ENCODE measurements around the gene ADIPOR2.

Gene ADIPOR2

GRCh38 chr12:1835211-1836131, 144.6 kb downstream of the ADIPOR2 start:
- TF ChIP-seq CTCF (IDR thresholded peaks at IDR 0.05; ENCODE audit: insufficient read depth, low read length, missing control alignments) = no peak
- no peak overlapping the region for H3K4me3 ChIP-seq (ENCODE audit: low read depth, low read length)
- CTCF ChIA-PET = interaction anchor here (1.5 kb wide), 1 partner anchor 104 kb away, joined by 6 read pairs; no protein-coding TSS in a partner anchor
- no peak for DNase-seq (ENCODE audit: low read depth, low spot score)
- POLR2A ChIA-PET = no interaction called here

- no peak for DNase-seq (ENCODE audit: low read depth, low spot score)
- no peak overlapping the region for H3K4me3 ChIP-seq (ENCODE audit: low read depth, low read length)
- ChIA-PET CTCF (no interaction called here), POLR2A (no interaction called here)
- TF ChIP-seq CTCF (IDR thresholded peaks at IDR 0.05; ENCODE audit: insufficient read depth, low read length, missing control alignments) = no peak
Measured at GRCh38 chr12:1836241-1836803, 145.5 kb downstream of the ADIPOR2 start.

- no peak for TF ChIP-seq CTCF (IDR thresholded peaks at IDR 0.05; ENCODE audit: insufficient read depth, low read length, missing control alignments)
- ChIA-PET CTCF (interaction anchor here (0.6 kb wide), 1 partner anchor 103 kb away, joined by 3 read pairs; no protein-coding TSS in a partner anchor), POLR2A (no interaction called here)
- DNase-seq (ENCODE audit: low read depth, low spot score) = no peak
- no peak overlapping the region for H3K4me3 ChIP-seq (ENCODE audit: low read depth, low read length)
Measured at GRCh38 chr12:1836854-1837421, 146.1 kb downstream of the ADIPOR2 start.

GRCh38 chr12:1837541-1838204, 146.8 kb downstream of the ADIPOR2 start:
- H3K4me3 ChIP-seq (ENCODE audit: low read depth, low read length) = no peak overlapping the region
- no peak for DNase-seq (ENCODE audit: low read depth, low spot score)
- ChIA-PET POLR2A (no interaction called here), CTCF (no interaction called here)
- TF ChIP-seq CTCF (IDR thresholded peaks at IDR 0.05; ENCODE audit: insufficient read depth, low read length, missing control alignments) = no peak

Data from AG04449 (cell line).